Measurements from ENCODE around the gene SLC25A38. TPM values are rescaled to one million over a fixed set of nuclear protein-coding genes. Genes with fewer than 3 reads are reported as not detected.

SLC25A38 gene
- total and polyA plus RNA-seq, 9 of the 15 experiments (the other 6 are each of a cell fraction or from before 2014, with no cell fraction given): 13.5 to 51.1 (median 30.6) TPM

GRCh38 chr3:39361252-39361927 lies 21.8 kb upstream of the SLC25A38 start (continued):
- TF ChIP-seq AFF4 (CRISPR knock-in tag; IDR thresholded peaks at IDR 0.05) (no peak), ZNF785 (CRISPR knock-in tag; IDR thresholded peaks at IDR 0.05) (no peak), NFATC3 (IDR thresholded peaks at IDR 0.05) (no peak), ZNF518B (CRISPR knock-in tag; IDR thresholded peaks at IDR 0.05) (no peak), ZNF175 (CRISPR knock-in tag; IDR thresholded peaks at IDR 0.05; ENCODE audit: low read depth) (no peak), KLF10 (CRISPR knock-in tag; IDR thresholded peaks at IDR 0.05) (no peak), MECOM (CRISPR knock-in tag; IDR thresholded peaks at IDR 0.05) (no peak), ZNF780A (CRISPR knock-in tag; IDR thresholded peaks at IDR 0.05) (no peak), ZNF12 (CRISPR knock-in tag; IDR thresholded peaks at IDR 0.05) (no peak), ATF1 (CRISPR knock-in tag; IDR thresholded peaks at IDR 0.05) (no peak), ATF1 (tag; IDR thresholded peaks at IDR 0.05) (no peak), E2F4 (CRISPR knock-in tag; IDR thresholded peaks at IDR 0.05; ENCODE audit: low read depth) (no peak), CBX8 (IDR thresholded peaks at IDR 0.05; ENCODE audit: borderline replicate concordance, extremely low read depth, low read depth, low read length, poor library complexity, severe bottlenecking) (no peak), FOXK1 (CRISPR knock-in tag; IDR thresholded peaks at IDR 0.05; ENCODE audit: borderline replicate concordance) (no peak), ZNF639 (CRISPR knock-in tag; conservative IDR thresholded peaks at IDR 0.05 in 1 of 2, IDR thresholded peaks at IDR 0.05 in 1 of 2) (peak in 1 of 2 experiments; percentile 38; a peak in 1 of 4 replicates)

All from K562 (cell line).